Mucosa of descending colon (tissue), 3 donors: Measurements from ENCODE around the gene TESK2. TPM values are rescaled to one million over a fixed set of nuclear protein-coding genes. Genes with fewer than 3 reads are reported as not detected.

Experiments used
- ATAC-seq: fragments of 200-7000 bp; cut with Tn5 transposase; one replicate; pipeline ENCODE4 v1.9.1; 2020; ENCODE audit warnings: mild to moderate bottlenecking, moderate library complexity
- DNase-seq, 3 donors: peaks; one replicate each; pipeline ENCODE4 v3.0.0-alpha.2; 2020
- H3K36me3 ChIP-seq: fragments of 200-600 bp; one replicate; pipeline ENCODE4 v1.8.0; 2021; ENCODE audit warnings: low read depth, mild to moderate bottlenecking
- H3K4me1 ChIP-seq: fragments of 200-600 bp; one replicate; pipeline ENCODE4 v1.8.0; 2021; ENCODE audit warnings: low read depth, mild to moderate bottlenecking
- H3K4me3 ChIP-seq: fragments of 200-600 bp; one replicate; pipeline ENCODE4 v1.8.0; 2021; ENCODE audit warnings: mild to moderate bottlenecking
- H3K9me3 ChIP-seq: fragments of 200-600 bp; one replicate; pipeline ENCODE4 v1.8.0; 2021; ENCODE audit warnings: mild to moderate bottlenecking
- intact Hi-C, 2 donors: fragments of 100-400 bp; cut with DNase I in 1 of 2; cut with micrococcal nuclease in 1 of 2; formaldehyde crosslinking; loops; one replicate each; pipeline versions ENCODE4 v1.11.0 to v1.11.1; 2022; cut with DNase I, micrococcal nuclease
- total RNA-seq, 3 donors: library from RNA; stranded (reverse); fragmentation: NEBNext Ultra II Directional in 2 of 3; extraction: Animal tissue kit (Norgen Biotek cat#: 25700) in 2 of 3; gene quantifications; one replicate each; pipeline versions ENCODE4 v1.2.1 to v1.2.4, GENCODE V29; 2021 to 2023
- TF ChIP-seq, protein P1 (sequence below): fragments of 200-600 bp; IDR thresholded peaks from one replicate; pipeline ENCODE4 v1.8.0; 2022; ENCODE audit warnings: antibody characterized with exemption, mild to moderate bottlenecking
- donor health status: DM: no; HTN: no; CAD: no; lungs with moderate emphysema.
- donor health status: DM: no; HTN: no; CAD: no.
- donor health status: DM: no; HTN: yes; CAD: no.

TESK2 gene
- total RNA-seq, 3 donors from 2014 or later: 10.7 to 19.9 (median 10.8) TPM

DNA sequence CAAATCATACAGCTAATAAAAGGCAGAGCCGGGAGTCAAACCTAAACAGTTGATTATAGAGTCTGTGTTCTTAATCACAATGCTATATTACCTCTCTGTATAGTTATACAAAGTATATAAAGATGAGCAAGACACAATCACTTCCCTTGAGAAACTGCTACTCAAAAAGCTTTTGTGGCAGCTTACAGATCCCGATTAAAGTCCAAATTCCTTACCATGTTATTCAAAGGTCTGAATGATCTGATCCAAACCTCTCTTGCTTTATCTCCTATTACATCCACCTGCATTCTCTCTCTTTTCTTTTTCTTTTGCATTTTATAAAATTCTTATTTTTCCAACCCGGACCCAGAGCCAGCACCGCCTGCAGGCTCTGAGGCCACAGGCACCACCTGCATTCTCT is 93.7 kb downstream of the TESK2 start:
- ATAC-seq (peak; percentile 12), DNase-seq (no peak)
- no peaks in the 10 kb centered on the region for H3K36me3 ChIP-seq
- TF ChIP-seq, protein P1, sequence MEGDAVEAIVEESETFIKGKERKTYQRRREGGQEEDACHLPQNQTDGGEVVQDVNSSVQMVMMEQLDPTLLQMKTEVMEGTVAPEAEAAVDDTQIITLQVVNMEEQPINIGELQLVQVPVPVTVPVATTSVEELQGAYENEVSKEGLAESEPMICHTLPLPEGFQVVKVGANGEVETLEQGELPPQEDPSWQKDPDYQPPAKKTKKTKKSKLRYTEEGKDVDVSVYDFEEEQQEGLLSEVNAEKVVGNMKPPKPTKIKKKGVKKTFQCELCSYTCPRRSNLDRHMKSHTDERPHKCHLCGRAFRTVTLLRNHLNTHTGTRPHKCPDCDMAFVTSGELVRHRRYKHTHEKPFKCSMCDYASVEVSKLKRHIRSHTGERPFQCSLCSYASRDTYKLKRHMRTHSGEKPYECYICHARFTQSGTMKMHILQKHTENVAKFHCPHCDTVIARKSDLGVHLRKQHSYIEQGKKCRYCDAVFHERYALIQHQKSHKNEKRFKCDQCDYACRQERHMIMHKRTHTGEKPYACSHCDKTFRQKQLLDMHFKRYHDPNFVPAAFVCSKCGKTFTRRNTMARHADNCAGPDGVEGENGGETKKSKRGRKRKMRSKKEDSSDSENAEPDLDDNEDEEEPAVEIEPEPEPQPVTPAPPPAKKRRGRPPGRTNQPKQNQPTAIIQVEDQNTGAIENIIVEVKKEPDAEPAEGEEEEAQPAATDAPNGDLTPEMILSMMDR: no peak
- H3K4me3 ChIP-seq: no peak overlapping the region
- intact Hi-C loops: no loop called here
- no peaks in the 10 kb centered on the region for H3K9me3 ChIP-seq
- peaks cover 22% of the 10 kb centered on the region for H3K4me1 ChIP-seq

DNA sequence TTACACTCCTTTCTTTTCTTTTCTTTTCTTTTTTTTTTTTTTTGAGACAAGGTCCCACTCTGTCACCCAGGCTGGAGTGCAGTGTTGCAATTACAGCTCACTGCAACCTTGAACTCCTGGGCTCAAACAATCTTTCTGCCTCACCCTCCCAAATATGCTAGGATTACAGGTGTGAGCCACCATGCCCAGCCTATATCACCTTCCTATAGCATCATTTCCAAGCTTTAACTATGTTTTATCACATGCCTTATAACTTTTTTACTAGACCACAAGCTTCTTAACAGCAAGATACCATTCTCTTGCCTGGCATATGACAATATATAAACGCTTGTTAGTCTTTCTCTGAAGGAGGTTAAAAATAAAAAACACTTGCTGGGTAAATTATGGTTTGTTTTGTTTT is 95.4 kb downstream of the TESK2 start:
- TF ChIP-seq, protein P1: no peak
- Histone ChIP-seq H3K36me3 (no peaks in the 10 kb centered on the region), H3K4me1 (peaks cover 19% of the 10 kb centered on the region), H3K9me3 (no peaks in the 10 kb centered on the region), H3K4me3 (no peak overlapping the region)
- intact Hi-C loops: no loop called here
- DNase-seq (peak in 1 of 3 donors; percentile 22), ATAC-seq (peak; percentile 77)

DNA sequence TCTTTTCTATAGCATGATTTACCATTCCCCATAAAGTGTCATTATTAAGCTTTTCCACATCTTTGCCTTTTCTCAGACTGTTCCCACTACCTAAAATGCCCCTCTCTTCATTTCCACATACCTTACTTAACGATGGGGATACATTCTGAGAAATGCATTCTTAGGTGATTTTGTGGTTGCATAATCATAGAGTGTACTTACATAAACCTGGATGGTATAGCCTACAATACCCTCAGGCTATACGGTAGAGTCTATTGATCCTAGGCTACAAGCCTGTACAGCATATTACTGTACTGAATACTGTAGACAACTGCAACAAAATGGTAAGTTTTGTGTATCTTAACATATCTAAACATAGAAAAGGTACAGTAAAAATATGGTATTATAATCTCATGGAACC is 95.9 kb downstream of the TESK2 start:
- DNase-seq: no peak
- ATAC-seq: no peak
- TF ChIP-seq, protein P1: no peak
- Histone ChIP-seq H3K36me3 (no peaks in the 10 kb centered on the region), H3K4me3 (no peak overlapping the region), H3K4me1 (peaks cover 16% of the 10 kb centered on the region), H3K9me3 (no peaks in the 10 kb centered on the region)
- intact Hi-C loops: no loop called here

DNA sequence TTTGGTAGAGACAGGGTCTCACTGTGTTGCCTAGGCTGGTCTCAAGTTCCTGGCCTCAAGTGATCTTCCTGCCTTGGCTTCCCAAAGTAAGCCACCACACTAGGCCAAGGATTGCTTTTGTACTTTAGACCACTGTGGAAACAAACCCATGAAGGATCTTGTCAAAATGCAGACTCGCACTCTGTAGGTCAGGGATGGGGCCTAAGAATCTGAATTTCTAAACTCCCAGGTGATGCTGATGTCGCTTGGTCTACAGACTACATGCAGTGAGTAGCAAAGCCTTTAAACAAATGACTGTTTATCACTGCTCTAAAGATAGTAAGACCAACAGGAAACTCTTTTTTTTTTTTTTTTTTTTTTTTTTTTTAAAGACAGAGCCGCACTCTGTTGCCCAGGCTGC is 96.6 kb downstream of the TESK2 start:
- no peak overlapping the region for H3K4me3 ChIP-seq
- ATAC-seq (peak; percentile 47), DNase-seq (no peak)
- no peaks in the 10 kb centered on the region for H3K36me3 ChIP-seq
- no peaks in the 10 kb centered on the region for H3K9me3 ChIP-seq
- peaks cover 16% of the 10 kb centered on the region for H3K4me1 ChIP-seq
- TF ChIP-seq, protein P1: no peak
- intact Hi-C loops: no loop called here

DNA sequence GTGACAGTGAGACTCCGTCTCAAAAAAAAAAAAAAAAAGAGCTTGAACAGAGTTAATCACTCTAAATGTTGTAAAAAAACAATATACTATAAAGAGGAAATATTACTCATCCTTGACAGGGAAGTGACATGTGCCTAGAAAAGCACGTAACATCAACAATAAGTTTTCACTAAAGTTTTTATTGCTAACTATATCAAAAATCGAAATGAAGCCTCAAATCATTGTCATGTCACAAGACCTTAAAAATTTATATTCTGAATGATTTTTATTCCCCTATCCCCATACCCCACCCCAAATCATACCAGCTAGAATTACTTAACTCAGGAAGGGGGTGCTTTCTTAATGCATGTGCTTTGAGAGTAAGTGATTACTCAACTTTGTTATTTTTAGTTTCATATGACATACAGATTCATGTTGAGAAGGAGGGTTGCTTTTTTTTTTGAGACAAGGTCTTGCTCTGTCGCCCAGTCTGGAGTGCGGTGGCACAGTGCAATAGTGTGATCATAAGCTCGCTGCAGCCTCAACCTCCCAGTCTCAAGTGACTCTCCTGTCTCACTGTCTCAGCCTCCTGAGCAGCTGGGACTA is 97.2 kb downstream of the TESK2 start:
- DNase-seq: no peak
- intact Hi-C loops: no loop called here
- Histone ChIP-seq H3K36me3 (no peaks in the 10 kb centered on the region), H3K9me3 (no peaks in the 10 kb centered on the region), H3K4me3 (no peak overlapping the region), H3K4me1 (peaks cover 16% of the 10 kb centered on the region)
- peak; percentile 63 for ATAC-seq
- TF ChIP-seq, protein P1: no peak

DNA sequence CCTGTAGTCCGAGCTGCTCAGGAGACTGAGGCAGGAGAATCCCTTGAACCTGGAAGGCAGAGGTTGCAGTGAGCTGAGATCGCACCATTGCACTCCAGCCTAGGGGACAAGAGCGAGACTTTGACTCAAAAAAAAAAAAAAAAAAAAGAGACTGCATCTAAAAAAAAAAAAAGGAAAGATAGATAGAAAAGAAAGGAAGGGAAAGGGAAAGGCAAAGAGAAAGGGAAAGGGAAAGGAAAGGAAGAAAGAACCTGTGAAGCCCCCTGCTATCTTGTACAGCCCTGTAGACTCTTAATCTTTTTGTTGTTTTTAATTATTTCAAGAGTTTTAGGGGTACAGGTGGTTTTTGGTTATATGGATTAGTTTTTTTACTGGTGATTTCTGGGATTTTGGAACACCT is 104.7 kb downstream of the TESK2 start:
- ATAC-seq: no peak
- DNase-seq: no peak
- intact Hi-C loops: no loop called here
- no peak overlapping the region for H3K4me3 ChIP-seq
- H3K36me3 ChIP-seq: no peaks in the 10 kb centered on the region
- TF ChIP-seq, protein P1: no peak
- no peaks in the 10 kb centered on the region for H3K9me3 ChIP-seq
- no peaks in the 10 kb centered on the region for H3K4me1 ChIP-seq
